Measurements from ENCODE around the gene PPP1R7. TPM values are rescaled to one million over a fixed set of nuclear protein-coding genes. Genes with fewer than 3 reads are reported as not detected.

Gene PPP1R7
- total and polyA plus RNA-seq, 2 of the 4 experiments (the other 2 are of a cell fraction), result 60.8 to 70.0 TPM

DNA sequence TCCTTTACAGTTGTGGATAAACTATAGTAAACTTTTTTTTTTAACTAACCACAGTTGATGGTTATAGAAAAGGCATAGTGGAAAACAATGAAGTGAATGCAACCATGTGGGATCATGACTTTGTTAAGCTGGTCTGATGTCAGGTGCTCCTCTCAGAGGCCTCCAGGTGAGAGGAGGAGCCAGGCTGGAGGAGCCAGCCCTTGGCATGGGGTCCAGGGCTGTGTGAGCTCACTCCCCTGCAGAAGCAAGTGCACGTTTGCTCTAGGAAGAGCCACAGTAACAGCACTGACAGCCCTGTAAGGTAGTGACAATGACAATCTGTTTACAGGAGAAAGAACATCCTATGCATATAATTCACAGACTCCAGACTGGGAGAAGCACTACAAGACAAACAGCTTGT is 5.7 kb downstream of the PPP1R7 start:
- H2AK5ac ChIP-seq (ENCODE audit: low read depth, low read length), result no peak overlapping the region
- peaks cover 18 to 46% of the 10 kb centered on the region in 2 experiments for H3K79me1 ChIP-seq (ENCODE audit: low read depth in 1 of 2, low read length in 2 of 2)
- H2BK20ac ChIP-seq (ENCODE audit: low read depth, low read length), result no peak overlapping the region
- ATAC-seq (ENCODE audit: low read depth), result no peak
- ChIA-PET POLR2A (ENCODE audit: unreplicated experiment) (no interaction called here), CTCF (no interaction called here)
- H3K9me1 ChIP-seq (ENCODE audit: insufficient read depth, low read length), result peaks cover 20% of the 10 kb centered on the region
- dilution Hi-C loops (cut with HindIII; ENCODE audit: low sequenced_read_pairs, unreplicated experiment), result no loop called here
- H2BK15ac ChIP-seq (ENCODE audit: low read depth, low read length), result no peak overlapping the region
- H2AK9ac ChIP-seq (replicated peaks; ENCODE audit: low read depth, low read length, poor library complexity), result no peak overlapping the region
- H3K56ac ChIP-seq (ENCODE audit: extremely low read depth, insufficient read depth, low read length), result no peak overlapping the region
- peaks cover 19% of the 10 kb centered on the region for H4K20me1 ChIP-seq (ENCODE audit: insufficient read depth, low read length)
- TF ChIP-seq MAFK (IDR thresholded peaks at IDR 0.05; ENCODE audit: low read depth, low read length) (no peak), CEBPB (IDR thresholded peaks at IDR 0.05; ENCODE audit: low read depth, low read length) (no peak), MAZ (IDR thresholded peaks at IDR 0.05; ENCODE audit: borderline replicate concordance, low read depth, low read length) (no peak), RFX5 (IDR thresholded peaks at IDR 0.05; ENCODE audit: low read depth, low read length) (no peak), NFE2L2 (IDR thresholded peaks at IDR 0.05; ENCODE audit: low read depth, low read length) (no peak), MXI1 (IDR thresholded peaks at IDR 0.05; ENCODE audit: borderline replicate concordance, low read depth, low read length) (no peak), FOS (IDR thresholded peaks at IDR 0.05; ENCODE audit: low read depth, low read length) (no peak), CHD1 (IDR thresholded peaks at IDR 0.05; ENCODE audit: low read depth, low read length) (no peak)
- TF ChIP-seq, protein P1, sequence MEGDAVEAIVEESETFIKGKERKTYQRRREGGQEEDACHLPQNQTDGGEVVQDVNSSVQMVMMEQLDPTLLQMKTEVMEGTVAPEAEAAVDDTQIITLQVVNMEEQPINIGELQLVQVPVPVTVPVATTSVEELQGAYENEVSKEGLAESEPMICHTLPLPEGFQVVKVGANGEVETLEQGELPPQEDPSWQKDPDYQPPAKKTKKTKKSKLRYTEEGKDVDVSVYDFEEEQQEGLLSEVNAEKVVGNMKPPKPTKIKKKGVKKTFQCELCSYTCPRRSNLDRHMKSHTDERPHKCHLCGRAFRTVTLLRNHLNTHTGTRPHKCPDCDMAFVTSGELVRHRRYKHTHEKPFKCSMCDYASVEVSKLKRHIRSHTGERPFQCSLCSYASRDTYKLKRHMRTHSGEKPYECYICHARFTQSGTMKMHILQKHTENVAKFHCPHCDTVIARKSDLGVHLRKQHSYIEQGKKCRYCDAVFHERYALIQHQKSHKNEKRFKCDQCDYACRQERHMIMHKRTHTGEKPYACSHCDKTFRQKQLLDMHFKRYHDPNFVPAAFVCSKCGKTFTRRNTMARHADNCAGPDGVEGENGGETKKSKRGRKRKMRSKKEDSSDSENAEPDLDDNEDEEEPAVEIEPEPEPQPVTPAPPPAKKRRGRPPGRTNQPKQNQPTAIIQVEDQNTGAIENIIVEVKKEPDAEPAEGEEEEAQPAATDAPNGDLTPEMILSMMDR (conservative IDR thresholded peaks at IDR 0.05; ENCODE audit: low read depth, low read length), result no peak
- TF ChIP-seq, protein P2, sequence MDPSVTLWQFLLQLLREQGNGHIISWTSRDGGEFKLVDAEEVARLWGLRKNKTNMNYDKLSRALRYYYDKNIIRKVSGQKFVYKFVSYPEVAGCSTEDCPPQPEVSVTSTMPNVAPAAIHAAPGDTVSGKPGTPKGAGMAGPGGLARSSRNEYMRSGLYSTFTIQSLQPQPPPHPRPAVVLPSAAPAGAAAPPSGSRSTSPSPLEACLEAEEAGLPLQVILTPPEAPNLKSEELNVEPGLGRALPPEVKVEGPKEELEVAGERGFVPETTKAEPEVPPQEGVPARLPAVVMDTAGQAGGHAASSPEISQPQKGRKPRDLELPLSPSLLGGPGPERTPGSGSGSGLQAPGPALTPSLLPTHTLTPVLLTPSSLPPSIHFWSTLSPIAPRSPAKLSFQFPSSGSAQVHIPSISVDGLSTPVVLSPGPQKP (IDR thresholded peaks at IDR 0.05; ENCODE audit: borderline replicate concordance, low read depth, low read length), result no peak
- H4K5ac ChIP-seq (ENCODE audit: low read depth, low read length), result no peak overlapping the region
- no peak overlapping the region for H2BK5ac ChIP-seq (ENCODE audit: low read depth, low read length, poor library complexity, severe bottlenecking)
- H3K14ac ChIP-seq (replicated peaks; ENCODE audit: low read depth, low read length), result no peak overlapping the region
- no peaks in the 10 kb centered on the region for H3K9me3 ChIP-seq (ENCODE audit: control insufficient read depth, insufficient read depth, low read length)
- H3K27ac ChIP-seq (ENCODE audit: insufficient read depth, low read length), result no peak overlapping the region
- H2BK120ac ChIP-seq (ENCODE audit: low read depth, low read length), result no peak overlapping the region
- DNase-seq, result no peak
- peaks cover 30% of the 10 kb centered on the region for H3K36me3 ChIP-seq (ENCODE audit: control insufficient read depth, insufficient read depth, low read length)
- H3K4me1 ChIP-seq (ENCODE audit: control insufficient read depth, insufficient read depth, low read length), result peaks cover 7% of the 10 kb centered on the region; the same call in 1 of the 2 replicates
- H3K18ac ChIP-seq (ENCODE audit: low read depth, low read length), result no peak overlapping the region
- no peak overlapping the region for H3K9ac ChIP-seq (ENCODE audit: low read depth, low read length)
- H2AFZ ChIP-seq (replicated peaks; ENCODE audit: low read length, poor library complexity), result no peak overlapping the region
- H4K91ac ChIP-seq (ENCODE audit: insufficient read depth, low read depth, low read length), result no peak overlapping the region
- intact Hi-C loops (cut with micrococcal nuclease), result no loop called here
- H3K4ac ChIP-seq (ENCODE audit: low read depth, low read length), result no peak overlapping the region
- H3K4me3 ChIP-seq (ENCODE audit: insufficient read depth, low read depth, low read length), result no peak overlapping the region
- no CpG with 5 or more reads among the region's 1 CpG for WGBS, 2 experiments (ENCODE audit: extremely low coverage in 2 of 2, insufficient read length in 1 of 2)
- no peak overlapping the region for H3K4me2 ChIP-seq (ENCODE audit: low read depth, low read length)
- no TSS peak for BruUV-seq (replicated peaks)
- H3K23ac ChIP-seq (ENCODE audit: low read depth, low read length), result no peak overlapping the region
- H4K8ac ChIP-seq (ENCODE audit: low read depth in 2 of 2, low read length in 2 of 2), result no peak overlapping the region
- in situ Hi-C loops (cut with MboI; ENCODE audit: low sequenced_read_pairs), result no loop called here
- no peaks in the 10 kb centered on the region for H3K27me3 ChIP-seq (ENCODE audit: control insufficient read depth, insufficient read depth, low read length)

Measured in IMR-90 (cell line).